Transverse colon (tissue), 3 donors: ENCODE measurements around the gene RIMBP2.

Experiments
- POLR2A ChIP-seq: fragments of 450-650 bp; IDR thresholded peaks from one replicate; pipeline ENCODE4 v1.6.1; 2016; ENCODE audit warnings: antibody characterized with exemption, mild to moderate bottlenecking, moderate library complexity
- TF ChIP-seq, protein P1 (sequence below), 5 experiments: fragments of 200-600 bp in 3 of 5; fragments of 450-650 bp in 2 of 5; sonication (generic) in 3 of 5; IDR thresholded peaks; 1 replicate in 2 of 5; 2 replicates in 3 of 5; pipeline ENCODE4 v1.5.1; 2016 to 2017; ENCODE audit warnings: antibody characterized with exemption in 5 of 5, inconsistent platforms in 3 of 5, mild to moderate bottlenecking in 2 of 5, moderate library complexity in 1 of 5

DNA sequence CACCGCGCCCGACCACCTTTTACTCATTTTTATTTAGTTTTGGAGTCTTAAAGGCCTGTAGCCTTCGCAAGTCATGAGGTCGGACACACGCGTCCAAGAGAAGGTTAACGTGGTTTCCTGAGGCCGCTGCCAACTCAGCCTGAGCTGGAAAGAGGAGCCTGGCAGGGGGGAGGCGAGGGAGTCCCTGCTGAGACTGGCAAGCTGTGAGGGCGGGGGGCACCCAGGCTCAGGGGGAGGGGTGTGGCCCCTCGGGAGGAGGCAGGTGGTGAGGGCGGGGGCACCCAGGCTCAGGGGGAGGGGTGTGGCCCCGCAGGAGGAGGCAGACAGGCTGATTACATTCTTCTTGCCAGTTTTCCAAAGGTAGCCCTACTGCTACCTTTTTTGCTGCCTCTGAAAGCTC, 235.2 kb downstream of the RIMBP2 start:
- TF ChIP-seq, protein P1, sequence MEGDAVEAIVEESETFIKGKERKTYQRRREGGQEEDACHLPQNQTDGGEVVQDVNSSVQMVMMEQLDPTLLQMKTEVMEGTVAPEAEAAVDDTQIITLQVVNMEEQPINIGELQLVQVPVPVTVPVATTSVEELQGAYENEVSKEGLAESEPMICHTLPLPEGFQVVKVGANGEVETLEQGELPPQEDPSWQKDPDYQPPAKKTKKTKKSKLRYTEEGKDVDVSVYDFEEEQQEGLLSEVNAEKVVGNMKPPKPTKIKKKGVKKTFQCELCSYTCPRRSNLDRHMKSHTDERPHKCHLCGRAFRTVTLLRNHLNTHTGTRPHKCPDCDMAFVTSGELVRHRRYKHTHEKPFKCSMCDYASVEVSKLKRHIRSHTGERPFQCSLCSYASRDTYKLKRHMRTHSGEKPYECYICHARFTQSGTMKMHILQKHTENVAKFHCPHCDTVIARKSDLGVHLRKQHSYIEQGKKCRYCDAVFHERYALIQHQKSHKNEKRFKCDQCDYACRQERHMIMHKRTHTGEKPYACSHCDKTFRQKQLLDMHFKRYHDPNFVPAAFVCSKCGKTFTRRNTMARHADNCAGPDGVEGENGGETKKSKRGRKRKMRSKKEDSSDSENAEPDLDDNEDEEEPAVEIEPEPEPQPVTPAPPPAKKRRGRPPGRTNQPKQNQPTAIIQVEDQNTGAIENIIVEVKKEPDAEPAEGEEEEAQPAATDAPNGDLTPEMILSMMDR (IDR thresholded peaks at IDR 0.05) = no peak
- no peak for TF ChIP-seq POLR2A
